Mesenchymal stem cell (in vitro differentiated cells and primary cell): ENCODE data around the gene GRIK4.

Experiments used
- DNase-seq: peaks from one replicate; pipeline ENCODE4 v3.0.0-alpha.2; 2013
- H2AFZ ChIP-seq: one replicate; pipeline ENCODE4 v1.6.1; 2013; ENCODE audit warnings: low read depth, mild to moderate bottlenecking, control low read depth, inconsistent platforms, low read length, moderate library complexity
- H2AK5ac ChIP-seq: 2 replicates; pipeline ENCODE4 v1.6.1; 2013; ENCODE audit warnings: low read length, moderate library complexity, mild to moderate bottlenecking, inconsistent platforms; ENCODE audit not compliant: severe bottlenecking
- H2BK120ac ChIP-seq: one replicate; pipeline ENCODE4 v1.6.1; 2013; ENCODE audit warnings: low read depth, mild to moderate bottlenecking, inconsistent platforms, low read length, moderate library complexity
- H2BK12ac ChIP-seq, 2 experiments: one replicate each; pipeline ENCODE4 v1.6.1; 2013; ENCODE audit warnings: inconsistent platforms in 2 of 2, low read length in 2 of 2, mild to moderate bottlenecking in 2 of 2, moderate library complexity in 2 of 2, control low read depth in 1 of 2
- H2BK15ac ChIP-seq: one replicate; pipeline ENCODE4 v1.6.1; 2013; ENCODE audit warnings: mild to moderate bottlenecking, low read depth, inconsistent platforms; ENCODE audit not compliant: poor library complexity, severe bottlenecking
- H2BK5ac ChIP-seq: 2 replicates; pipeline ENCODE4 v1.6.1; 2013; ENCODE audit warnings: low read depth, mild to moderate bottlenecking, low read length, control low read depth, inconsistent platforms; ENCODE audit not compliant: poor library complexity, severe bottlenecking
- H3K14ac ChIP-seq, 2 experiments: one replicate each; pipeline ENCODE4 v1.6.1; 2013; ENCODE audit warnings: inconsistent platforms in 2 of 2, low read length in 2 of 2, control low read depth in 1 of 2, mild to moderate bottlenecking in 1 of 2, moderate library complexity in 1 of 2
- H3K18ac ChIP-seq, 2 experiments: one replicate each; pipeline ENCODE4 v1.6.1; 2013; ENCODE audit warnings: inconsistent platforms in 2 of 2, low read length in 2 of 2, control low read depth in 1 of 2, low read depth in 1 of 2, mild to moderate bottlenecking in 1 of 2
- H3K23ac ChIP-seq, 2 experiments: one replicate each; pipeline ENCODE4 v1.6.1; 2013; ENCODE audit warnings: inconsistent platforms in 2 of 2, low read length in 2 of 2, mild to moderate bottlenecking in 2 of 2, moderate library complexity in 2 of 2, control low read depth in 1 of 2
- H3K27ac ChIP-seq: 2 replicates; pipeline ENCODE4 v1.5.1; 2013; ENCODE audit warnings: mild to moderate bottlenecking, moderate library complexity, low read length, control low read depth, inconsistent platforms; ENCODE audit not compliant: poor library complexity, severe bottlenecking
- H3K27me3 ChIP-seq, 2 experiments: 2 replicates each; pipeline versions ENCODE4 v1.6.1 to v1.7.0; 2013; ENCODE audit warnings: low read length in 2 of 2, mild to moderate bottlenecking in 2 of 2, moderate library complexity in 2 of 2, control low read depth in 1 of 2, inconsistent platforms in 1 of 2; ENCODE audit not compliant: control insufficient read depth in 1 of 2, insufficient read depth in 1 of 2
- H3K36me3 ChIP-seq, 2 experiments: 2 replicates each; pipeline versions ENCODE4 v1.6.1 to v1.7.0; 2013; ENCODE audit warnings: low read length in 2 of 2, control low read depth in 1 of 2, inconsistent platforms in 1 of 2, low read depth in 1 of 2, mild to moderate bottlenecking in 1 of 2; ENCODE audit not compliant: insufficient read depth in 2 of 2, control insufficient read depth in 1 of 2
- H3K4ac ChIP-seq, 2 experiments: one replicate each; pipeline ENCODE4 v1.6.1; 2013; ENCODE audit warnings: inconsistent platforms in 2 of 2, low read length in 2 of 2, mild to moderate bottlenecking in 2 of 2, moderate library complexity in 2 of 2, control low read depth in 1 of 2, low read depth in 1 of 2
- H3K4me1 ChIP-seq: 2 replicates; pipeline ENCODE4 v1.6.1; 2013; ENCODE audit warnings: low read depth, low read length, control low read depth; ENCODE audit not compliant: control insufficient read depth, insufficient read depth
- H3K4me2 ChIP-seq: 2 replicates; pipeline ENCODE4 v1.6.1; 2013; ENCODE audit warnings: low read length, mild to moderate bottlenecking, inconsistent platforms; ENCODE audit not compliant: poor library complexity, severe bottlenecking
- H3K4me3 ChIP-seq, 2 experiments: 2 replicates each; pipeline versions ENCODE4 v1.5.1 to v1.7.0; 2013; ENCODE audit warnings: low read length in 2 of 2, mild to moderate bottlenecking in 2 of 2, control low read depth in 1 of 2, low read depth in 1 of 2; ENCODE audit not compliant: insufficient read depth in 1 of 2
- H3K79me1 ChIP-seq: replicated peaks from 2 replicates; pipeline ENCODE4 v1.6.1; 2013; ENCODE audit warnings: mild to moderate bottlenecking, control low read depth, low read length, inconsistent platforms; ENCODE audit not compliant: poor library complexity, severe bottlenecking
- H3K9ac ChIP-seq: 2 replicates; pipeline ENCODE4 v1.7.0; 2013; ENCODE audit warnings: mild to moderate bottlenecking, low read length, moderate library complexity
- H3K9me3 ChIP-seq: 2 replicates; pipeline ENCODE4 v1.7.0; 2013; ENCODE audit warnings: mild to moderate bottlenecking, low read length; ENCODE audit not compliant: control insufficient read depth
- H4K8ac ChIP-seq: one replicate; pipeline ENCODE4 v1.6.1; 2013; ENCODE audit warnings: inconsistent platforms, mild to moderate bottlenecking, low read length, moderate library complexity
- H4K91ac ChIP-seq: one replicate; pipeline ENCODE4 v1.6.1; 2013; ENCODE audit warnings: mild to moderate bottlenecking, low read length, inconsistent platforms
- WGBS: methylation state at CpG from one replicate; pipeline ENCODE4 v1.1.7; 2013; ENCODE audit warnings: mixed read lengths; 5-methylcytosine and 5-hydroxymethylcytosine counted together

GRIK4 gene

GRCh38 chr11:120875986-120876385, 364.4 kb downstream of the GRIK4 start:
- Histone ChIP-seq H3K18ac (no peak overlapping the region), H3K27me3 (peaks cover 19 to 23% of the 10 kb centered on the region in 2 experiments), H2AK5ac (no peak overlapping the region), H2BK120ac (no peak overlapping the region), H3K4me1 (no peaks in the 10 kb centered on the region), H2AFZ (no peak overlapping the region), H3K23ac (no peak overlapping the region), H3K4me2 (no peak overlapping the region), H2BK5ac (no peak overlapping the region), H3K27ac (no peak overlapping the region), H3K4me3 (no peak overlapping the region), H4K8ac (no peak overlapping the region), H3K36me3 (no peaks in the 10 kb centered on the region), H2BK15ac (no peak overlapping the region), H4K91ac (no peak overlapping the region), H3K4ac (no peak overlapping the region), H2BK12ac (no peak overlapping the region), H3K14ac (no peak overlapping the region), H3K79me1 (no peaks in the 10 kb centered on the region), H3K9me3 (no peaks in the 10 kb centered on the region), H3K9ac (no peak overlapping the region)
- DNase-seq = no peak
- 81% methylated on average over 1 of the region's 1 CpG for WGBS

GRCh38 chr11:120877746-120878365, 366.3 kb downstream of the GRIK4 start:
- no peak overlapping the region for H3K4ac ChIP-seq
- H4K91ac ChIP-seq = no peak overlapping the region
- H2AK5ac ChIP-seq = no peak overlapping the region
- H4K8ac ChIP-seq = no peak overlapping the region
- H2BK5ac ChIP-seq = no peak overlapping the region
- no peaks in the 10 kb centered on the region for H3K4me1 ChIP-seq
- H3K79me1 ChIP-seq = no peaks in the 10 kb centered on the region
- WGBS = 90% methylated on average over 9 of the region's 10 CpGs
- no peak overlapping the region for H3K14ac ChIP-seq
- no peak overlapping the region for H3K4me2 ChIP-seq
- no peak overlapping the region for H3K9ac ChIP-seq
- peaks cover 6 to 22% of the 10 kb centered on the region in 2 experiments for H3K27me3 ChIP-seq
- no peak overlapping the region for H3K18ac ChIP-seq
- H2BK12ac ChIP-seq = no peak overlapping the region
- no peak for DNase-seq
- no peaks in the 10 kb centered on the region for H3K9me3 ChIP-seq
- no peak overlapping the region for H2BK120ac ChIP-seq
- H3K27ac ChIP-seq = no peak overlapping the region
- H3K36me3 ChIP-seq = no peaks in the 10 kb centered on the region
- no peak overlapping the region for H2AFZ ChIP-seq
- no peak overlapping the region for H3K4me3 ChIP-seq
- H2BK15ac ChIP-seq = no peak overlapping the region
- H3K23ac ChIP-seq = no peak overlapping the region

DNA sequence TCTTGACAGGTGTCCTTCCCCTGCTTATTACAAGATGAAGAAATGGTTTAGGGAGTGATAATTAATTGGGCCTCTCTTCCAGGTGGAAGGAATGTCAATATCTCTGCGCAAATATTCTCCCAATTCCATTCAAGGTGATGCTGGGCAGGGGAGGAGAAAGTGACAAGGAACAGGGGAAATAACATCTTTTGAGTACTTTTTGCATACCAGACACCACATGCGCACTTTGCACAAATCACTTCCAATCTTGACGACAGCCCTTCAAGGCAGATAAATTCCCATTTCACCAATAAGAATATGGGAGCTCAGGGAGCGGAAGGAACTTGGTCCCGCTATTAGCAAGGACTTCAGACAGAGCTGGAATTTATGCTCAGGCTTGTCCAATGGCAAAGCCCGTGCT, 367.2 kb downstream of the GRIK4 start:
- no peak overlapping the region for H3K4me2 ChIP-seq
- H4K8ac ChIP-seq = no peak overlapping the region
- H3K79me1 ChIP-seq = no peaks in the 10 kb centered on the region
- H2AFZ ChIP-seq = no peak overlapping the region
- H3K14ac ChIP-seq = no peak overlapping the region
- H3K9ac ChIP-seq = no peak overlapping the region
- no peak overlapping the region for H3K4ac ChIP-seq
- no peak overlapping the region for H3K27ac ChIP-seq
- H3K4me1 ChIP-seq = no peaks in the 10 kb centered on the region
- no peaks in the 10 kb centered on the region for H3K9me3 ChIP-seq
- no peak overlapping the region for H2BK120ac ChIP-seq
- H2BK15ac ChIP-seq = no peak overlapping the region
- no peak overlapping the region for H3K18ac ChIP-seq
- no peak for DNase-seq
- H3K36me3 ChIP-seq = no peaks in the 10 kb centered on the region
- no peak overlapping the region for H4K91ac ChIP-seq
- 85% methylated on average over 6 of the region's 6 CpGs for WGBS
- peaks cover 0 to 25% of the 10 kb centered on the region in 2 experiments for H3K27me3 ChIP-seq
- no peak overlapping the region for H2BK5ac ChIP-seq
- no peak overlapping the region for H2BK12ac ChIP-seq
- H3K4me3 ChIP-seq = no peak overlapping the region
- H2AK5ac ChIP-seq = no peak overlapping the region
- H3K23ac ChIP-seq = no peak overlapping the region

- H3K23ac ChIP-seq = no peak overlapping the region
- H3K14ac ChIP-seq = no peak overlapping the region
- no peak overlapping the region for H4K91ac ChIP-seq
- H3K4ac ChIP-seq = no peak overlapping the region
- H2BK15ac ChIP-seq = no peak overlapping the region
- H3K36me3 ChIP-seq = no peaks in the 10 kb centered on the region
- 79% methylated on average over 6 of the region's 6 CpGs for WGBS
- peaks cover 0 to 34% of the 10 kb centered on the region in 2 experiments for H3K27me3 ChIP-seq
- no peak overlapping the region for H3K4me3 ChIP-seq
- no peak overlapping the region for H2BK120ac ChIP-seq
- no peaks in the 10 kb centered on the region for H3K9me3 ChIP-seq
- no peak overlapping the region for H2BK12ac ChIP-seq
- H2AK5ac ChIP-seq = no peak overlapping the region
- no peak overlapping the region for H3K18ac ChIP-seq
- no peak overlapping the region for H4K8ac ChIP-seq
- DNase-seq = no peak
- H3K4me1 ChIP-seq = no peaks in the 10 kb centered on the region
- no peak overlapping the region for H3K4me2 ChIP-seq
- H3K27ac ChIP-seq = no peak overlapping the region
- no peaks in the 10 kb centered on the region for H3K79me1 ChIP-seq
- H2AFZ ChIP-seq = no peak overlapping the region
- H3K9ac ChIP-seq = peak overlapping the region; percentile 53
- H2BK5ac ChIP-seq = no peak overlapping the region
Observed at GRCh38 chr11:120880498-120881175, 369.1 kb downstream of the GRIK4 start.
